ENCODE measurements around the gene SNRPA1. TPM values are rescaled to one million over a fixed set of nuclear protein-coding genes. Genes with fewer than 3 reads are reported as not detected.

Gene SNRPA1
- total RNA-seq, 1 donor from 2014 or later, result 15.0 TPM

- no peak for DNase-seq
Observed at GRCh38 chr15:101318839-101319238, 23.8 kb upstream of the SNRPA1 start.

DNA sequence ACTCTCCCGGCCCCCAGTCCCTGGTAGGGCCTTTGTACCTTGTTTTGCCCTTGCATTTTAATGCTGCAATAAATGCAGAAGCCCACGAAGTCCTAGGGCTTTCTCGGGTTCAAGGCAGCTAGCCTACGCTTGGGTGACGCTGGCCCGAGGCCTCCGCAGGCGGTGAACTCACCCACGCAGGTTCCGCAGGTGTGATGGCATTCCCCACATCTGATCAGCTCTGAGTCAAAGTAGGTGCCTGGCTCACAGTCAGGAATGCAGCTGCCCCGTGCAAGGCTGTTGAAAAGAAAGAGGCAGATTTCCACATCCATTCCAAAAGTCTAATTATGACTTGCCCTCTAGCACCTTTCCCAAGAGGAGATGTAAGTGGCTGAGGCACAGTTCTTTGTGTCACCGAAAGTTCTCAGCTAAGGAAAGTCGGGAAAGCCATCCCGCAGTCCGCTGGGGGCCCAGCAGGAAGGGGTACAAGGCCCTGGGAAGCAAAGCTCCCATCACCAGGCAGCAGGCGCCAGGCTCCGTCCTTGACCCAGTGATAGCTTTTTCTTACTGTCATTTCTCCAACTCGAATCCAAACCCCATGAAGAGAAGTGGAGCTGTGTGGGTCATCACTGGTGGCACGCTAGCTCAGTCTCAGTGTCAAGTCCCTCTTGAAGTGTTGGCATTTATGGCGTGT lies 23.2 kb upstream of the SNRPA1 start:
- no peak for DNase-seq

DNA sequence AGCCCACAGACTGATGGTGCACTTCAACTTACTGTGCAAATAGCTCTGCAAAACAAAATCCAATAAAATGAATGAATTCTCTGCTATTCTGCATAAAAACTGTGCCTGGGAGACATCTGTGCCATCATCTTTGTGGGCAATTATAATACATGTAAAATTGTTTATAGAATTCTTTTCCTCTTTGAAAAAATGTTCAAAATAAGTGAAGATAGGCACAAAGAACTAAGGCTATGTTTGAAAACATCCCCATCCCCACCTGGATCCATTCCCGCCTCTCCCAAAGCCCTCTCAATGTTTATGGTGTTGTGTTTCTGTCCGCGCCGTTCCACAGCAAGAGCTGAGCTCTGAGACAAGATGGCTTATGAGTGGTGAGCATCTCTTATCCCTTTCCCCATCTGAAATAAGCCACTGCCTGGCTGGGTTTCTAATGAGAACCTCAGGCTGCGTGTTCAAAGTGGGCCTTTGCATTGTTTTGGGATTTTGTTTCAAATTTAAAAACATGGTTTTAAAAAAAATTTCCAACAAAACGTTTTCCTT lies 22.4 kb upstream of the SNRPA1 start:
- DNase-seq, result no peak

DNA sequence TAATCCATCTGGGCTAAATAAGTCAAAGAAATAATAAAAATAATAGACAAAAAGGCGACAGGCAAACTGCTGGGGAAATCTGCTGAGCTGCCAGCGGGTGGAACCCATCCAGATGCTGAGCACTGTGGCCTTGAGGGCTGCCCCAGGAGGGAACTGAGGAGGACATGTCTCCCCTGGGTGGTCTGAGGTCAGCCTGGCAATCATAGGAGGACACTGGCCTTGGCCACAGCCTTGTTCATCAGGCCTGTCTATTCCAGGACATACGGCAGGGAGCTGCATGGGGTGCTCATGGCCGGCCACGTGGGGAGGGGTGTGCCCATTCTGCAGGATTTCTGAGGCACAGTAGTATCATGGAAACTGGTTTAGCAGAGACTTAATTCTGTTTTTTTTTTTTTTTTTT lies 21.5 kb upstream of the SNRPA1 start:
- DNase-seq, result no peak

DNA sequence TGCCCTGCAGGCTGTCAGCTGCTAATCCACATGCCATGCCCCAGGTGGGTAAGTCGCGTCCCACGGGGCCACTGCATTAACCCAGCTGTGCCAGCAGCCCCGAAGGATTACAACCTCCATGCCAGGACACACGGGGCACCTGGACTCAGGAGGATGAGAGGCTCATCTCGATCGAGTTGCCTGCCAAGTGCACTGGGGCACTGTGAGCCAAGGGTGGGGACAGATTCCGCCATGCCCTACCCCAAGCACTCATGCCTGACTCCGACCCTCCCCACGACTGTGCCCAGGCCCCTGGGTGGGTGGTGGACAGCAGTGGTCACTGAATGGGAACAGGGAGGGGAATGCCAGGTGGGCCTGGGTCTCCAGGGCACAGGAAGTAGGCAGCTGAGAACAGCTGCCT lies 20.7 kb upstream of the SNRPA1 start:
- DNase-seq, result no peak

DNA sequence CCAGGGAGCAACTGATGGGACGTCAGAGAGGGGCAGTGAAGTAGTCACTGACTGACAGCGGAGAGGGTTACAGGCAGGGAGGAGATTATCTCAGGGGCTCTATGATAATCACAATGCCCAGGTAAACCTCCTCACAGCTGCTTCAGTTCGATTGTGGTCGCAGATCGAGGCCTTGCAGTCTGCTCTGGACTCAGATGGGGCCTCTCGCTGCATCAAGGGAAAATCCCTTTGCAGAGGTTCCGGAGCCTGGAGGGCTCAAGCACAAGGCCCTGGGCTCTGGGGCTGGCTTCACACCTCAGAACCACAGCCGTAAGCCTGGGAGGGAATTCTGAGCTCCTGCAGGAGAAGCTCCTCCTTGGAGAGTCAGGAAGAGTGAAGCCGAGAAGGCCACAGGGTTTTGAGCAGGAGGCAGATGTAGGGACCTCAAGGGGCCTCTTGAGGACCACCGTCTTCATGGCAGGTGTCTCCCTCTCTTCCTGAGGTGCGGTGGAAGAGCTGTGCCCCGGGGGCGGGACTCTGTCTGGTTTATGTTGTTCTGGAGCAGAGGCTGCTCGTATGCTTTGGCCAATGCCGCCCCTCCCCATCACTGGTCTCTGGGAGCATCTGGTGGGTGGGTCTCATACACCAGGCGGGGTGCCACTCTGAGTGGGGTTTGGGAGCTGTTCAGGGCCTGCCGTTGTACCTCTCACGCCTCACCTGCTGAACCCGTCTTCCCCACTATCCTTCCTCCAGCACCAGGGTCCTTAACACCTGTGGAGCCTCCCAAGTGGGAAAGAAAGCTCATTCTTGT lies 19.5 kb upstream of the SNRPA1 start:
- DNase-seq, result no peak

GRCh38 chr15:101313041-101313761 lies 18.2 kb upstream of the SNRPA1 start:
- no peak for DNase-seq

DNA sequence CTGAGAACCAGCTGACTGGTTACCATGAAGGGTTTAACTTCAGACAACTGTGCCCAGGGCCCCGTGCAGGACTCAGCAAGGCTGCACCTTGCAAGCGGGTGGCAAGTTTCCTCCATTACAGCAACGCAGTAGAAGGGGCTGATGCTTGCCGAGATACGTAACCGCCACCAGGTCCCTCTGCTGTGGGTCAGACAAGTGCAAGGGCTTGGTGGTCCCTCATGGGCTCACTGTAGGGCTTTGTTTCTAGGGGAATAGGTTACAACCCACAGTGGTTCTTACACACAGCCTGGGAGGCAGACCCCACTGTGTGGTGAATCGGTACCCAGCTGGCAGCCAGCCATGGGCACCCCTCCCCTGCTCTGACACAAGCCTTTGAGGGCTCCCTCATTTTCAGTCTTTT lies 15.5 kb upstream of the SNRPA1 start:
- no peak for DNase-seq

DNA sequence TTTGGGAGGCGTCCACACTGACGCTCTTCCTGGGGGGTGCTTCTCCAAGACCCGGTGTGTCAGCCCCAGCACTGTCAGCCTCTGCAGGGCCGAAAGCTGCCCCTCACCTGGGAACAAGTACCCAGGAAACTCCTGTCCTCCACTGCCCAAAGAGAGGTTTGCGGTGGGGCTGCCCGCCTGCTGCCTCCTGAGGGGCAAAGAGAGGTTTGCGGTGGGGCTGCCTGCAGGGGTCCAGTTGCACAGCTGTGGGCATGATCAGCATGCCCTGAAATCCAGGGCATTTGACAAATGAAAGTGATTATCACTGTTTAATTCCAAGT lies 15.1 kb upstream of the SNRPA1 start:
- DNase-seq, result no peak

GRCh38 chr15:101309436-101310160 lies 14.6 kb upstream of the SNRPA1 start:
- no peak for DNase-seq

DNA sequence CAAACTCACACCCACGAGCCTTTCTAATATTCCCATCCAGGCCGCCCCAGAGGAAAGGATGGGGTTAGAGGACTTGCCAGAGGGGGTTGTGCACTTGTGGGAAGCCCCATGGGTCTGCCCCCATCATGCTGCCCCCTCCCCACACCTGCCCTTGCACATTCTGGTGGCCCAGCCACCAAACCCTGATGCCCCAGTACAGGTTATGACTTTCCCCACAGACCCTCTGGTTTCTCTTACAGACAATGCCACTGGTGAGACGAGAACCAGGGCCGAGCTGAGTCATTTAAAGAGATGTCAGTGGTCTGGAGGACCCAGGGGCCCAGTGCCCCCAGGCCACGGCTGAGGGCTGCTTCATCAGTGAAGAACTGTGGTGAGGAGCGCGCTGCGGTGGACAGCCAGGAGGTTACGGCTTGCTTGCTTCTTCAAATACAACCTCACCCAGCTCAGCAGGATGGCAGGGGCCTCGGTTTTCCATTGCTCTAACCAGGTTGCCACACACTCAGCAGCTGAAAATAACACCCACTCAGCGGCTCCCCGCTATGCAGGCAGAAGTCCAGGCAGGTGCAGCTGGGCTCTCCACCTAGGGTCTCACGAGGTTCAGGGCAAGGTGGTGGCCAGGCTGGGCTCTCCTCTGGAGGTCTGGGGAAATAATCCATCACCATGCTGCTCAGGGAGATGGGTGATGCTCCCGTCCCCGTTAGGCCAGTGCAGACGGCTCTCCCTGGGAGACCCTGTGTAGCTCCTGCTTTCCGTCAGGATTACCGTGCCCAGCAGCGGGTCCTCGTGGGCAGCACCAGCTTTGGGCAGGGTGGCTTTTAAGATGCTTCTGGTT lies 13.8 kb upstream of the SNRPA1 start:
- no peak for DNase-seq

DNA sequence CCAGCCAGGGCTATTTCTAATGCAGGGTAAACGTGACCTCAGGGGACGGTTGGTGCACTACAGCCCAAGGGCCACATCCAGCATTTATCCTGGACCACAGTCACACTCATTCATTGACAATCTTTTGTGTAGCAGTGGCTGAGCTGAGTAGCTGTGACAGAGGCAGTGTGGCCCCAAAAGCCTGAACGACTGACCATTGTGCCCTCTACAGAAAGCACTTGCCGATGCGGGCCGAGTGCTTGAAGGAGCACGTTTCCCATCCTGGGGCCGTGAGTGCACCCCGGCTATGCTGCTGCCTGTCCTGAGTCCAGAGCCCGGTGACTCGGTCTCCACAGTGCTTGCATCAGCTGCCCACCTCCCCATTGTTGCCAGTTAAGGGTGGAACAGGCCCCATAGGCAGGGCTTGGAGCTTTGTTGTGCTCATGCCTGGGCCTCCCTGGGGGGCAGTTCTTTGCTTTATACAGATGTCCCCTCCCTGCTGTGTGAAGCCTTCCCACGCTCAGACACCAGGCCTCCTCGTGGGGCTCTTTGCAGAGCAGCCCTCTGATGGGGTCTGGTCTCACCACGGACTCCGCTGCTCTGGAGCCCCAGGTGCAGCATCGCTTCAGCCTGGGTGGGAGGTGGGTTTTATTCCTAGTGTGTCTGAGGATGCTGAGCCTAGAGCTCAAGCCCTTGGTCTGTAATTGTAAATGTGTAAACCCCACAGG lies 13.0 kb upstream of the SNRPA1 start:
- no peak for DNase-seq

DNA sequence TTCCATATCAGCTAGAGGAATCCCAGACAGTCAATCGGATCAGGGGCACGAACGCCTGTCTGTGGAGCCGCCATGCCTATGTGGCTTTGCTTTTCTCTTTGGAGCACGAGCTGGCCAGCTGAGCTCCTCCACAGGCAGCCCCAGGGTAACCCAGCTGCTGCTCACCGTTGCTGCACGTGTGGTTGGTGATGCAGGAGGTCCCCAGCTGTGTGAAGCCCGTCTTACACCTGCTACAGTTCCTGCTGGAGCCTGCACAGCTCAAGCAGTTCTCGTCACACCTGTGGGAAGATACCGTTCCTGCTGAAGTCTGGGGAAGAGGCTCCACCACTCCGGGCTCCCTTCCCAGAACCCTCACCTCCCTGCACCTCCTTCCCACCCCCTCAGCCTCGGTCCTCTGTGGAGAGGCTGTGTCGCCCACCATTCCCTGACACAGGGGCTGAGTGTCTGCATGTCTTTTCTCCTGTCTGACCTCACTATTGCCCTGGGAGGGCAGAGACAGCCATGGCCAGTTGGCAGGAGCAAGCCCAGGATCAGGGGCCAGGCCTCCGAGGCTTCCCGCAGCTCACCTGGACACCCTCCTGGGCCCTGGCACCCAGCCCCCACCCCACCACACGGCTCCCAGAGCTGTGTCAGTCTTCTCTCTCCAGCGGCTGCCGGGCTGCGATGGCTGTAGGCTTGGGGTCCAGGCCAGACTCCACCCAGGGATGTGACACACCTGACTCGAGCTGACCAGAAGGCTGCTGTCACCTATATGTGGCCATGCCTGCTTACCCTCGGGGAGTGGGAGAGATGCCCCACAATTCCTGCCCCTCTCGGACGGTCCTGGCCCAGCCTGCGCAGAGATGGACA lies 12.2 kb upstream of the SNRPA1 start:
- no peak for DNase-seq

GRCh38 chr15:101306341-101307047 lies 11.4 kb upstream of the SNRPA1 start:
- DNase-seq, result no peak

DNA sequence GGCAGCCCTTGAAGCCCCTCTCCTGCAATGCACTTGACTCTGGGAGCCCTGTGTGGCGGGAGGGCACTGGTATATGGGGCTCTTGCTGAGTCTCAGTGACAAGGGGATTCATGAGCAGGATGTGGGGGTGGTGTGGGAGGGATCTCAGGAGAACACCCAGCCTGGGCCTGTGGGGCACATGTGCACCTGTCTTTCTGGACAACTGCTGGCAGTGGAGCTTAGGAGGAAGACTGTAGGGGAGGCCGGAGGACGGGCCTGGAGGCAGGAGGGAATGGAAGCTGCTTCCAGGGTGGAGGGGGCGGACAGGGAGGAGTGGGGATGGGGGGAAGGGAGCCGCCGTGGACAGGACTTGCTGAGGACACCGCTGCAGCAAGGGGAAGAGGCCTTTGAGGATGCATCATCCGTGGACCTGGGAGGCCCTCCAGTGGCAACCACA lies 10.8 kb upstream of the SNRPA1 start:
- DNase-seq, result no peak

DNA sequence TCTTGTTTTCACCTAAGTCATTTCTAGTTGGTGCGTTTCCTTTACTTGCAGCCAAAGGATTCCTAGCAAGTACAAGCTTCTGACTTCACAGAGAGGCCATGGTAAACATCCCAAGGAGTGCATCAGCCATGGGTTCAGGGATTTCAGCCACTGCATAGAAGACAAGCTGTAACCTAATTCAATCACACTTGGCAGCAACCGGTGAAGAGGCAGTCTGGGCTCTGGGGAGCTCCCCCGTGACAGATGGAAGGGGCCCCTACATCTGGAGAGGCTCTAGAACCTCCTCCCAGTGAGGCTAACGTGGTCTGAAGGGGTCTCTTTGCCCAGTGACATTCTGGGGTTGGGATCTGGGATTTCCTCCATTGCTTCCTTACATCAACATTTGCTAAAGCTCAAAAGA lies 8.4 kb upstream of the SNRPA1 start:
- no peak for DNase-seq

DNA sequence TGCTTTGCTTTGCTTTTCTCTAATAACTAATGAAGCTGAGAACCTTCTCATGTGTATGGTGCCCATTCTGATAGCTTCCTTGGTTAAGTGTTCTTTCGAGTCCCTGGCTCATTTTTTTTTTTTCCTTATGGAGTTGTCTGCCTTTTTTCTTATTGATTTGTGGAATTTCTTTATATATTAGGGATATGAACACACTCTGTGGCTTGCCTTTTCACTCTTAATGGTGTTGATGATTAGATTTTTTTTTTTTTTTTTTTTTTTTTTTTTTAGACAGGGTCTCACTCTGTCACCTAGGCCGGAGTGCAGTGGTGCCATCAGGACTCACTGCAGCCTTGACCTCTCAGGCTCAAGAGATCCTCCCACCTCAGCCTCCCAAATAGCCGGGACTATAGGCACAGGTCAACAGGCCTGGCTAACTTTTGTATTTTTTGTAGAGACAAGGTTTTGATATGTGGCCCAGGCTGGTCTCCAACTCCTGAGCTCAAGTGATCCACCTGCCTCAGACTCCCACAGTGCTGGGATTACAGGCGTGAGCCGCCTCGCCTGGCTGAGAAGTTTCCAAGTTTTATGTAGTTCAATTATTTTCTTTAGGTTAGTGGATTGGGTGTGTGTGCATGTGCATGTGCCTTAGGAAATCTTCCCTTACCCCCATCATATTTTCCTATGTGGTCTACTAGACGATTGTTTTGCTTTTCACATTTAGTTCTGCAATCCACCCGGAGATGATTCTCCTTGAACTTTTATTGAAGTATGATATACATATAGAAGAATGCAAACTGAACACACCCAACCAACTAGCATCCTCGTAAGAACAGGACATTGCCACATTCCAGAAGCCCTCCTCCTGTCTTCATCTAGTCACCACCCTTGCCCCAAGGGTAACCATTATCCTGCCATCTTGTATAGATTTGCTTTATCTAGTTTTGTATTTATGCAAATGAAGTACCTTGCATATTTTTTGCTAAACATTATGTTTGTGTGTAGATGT lies 1.7 kb upstream of the SNRPA1 start:
- DNase-seq, result no peak

- no peak for DNase-seq
Observed at GRCh38 chr15:101295607-101296161, 636 bp upstream of the SNRPA1 start.

Data from occipital lobe (tissue), 2 donors.